ENCODE results near the gene LIPJ.

Gene LIPJ

GRCh38 chr10:88598055-88598454 is 11.5 kb downstream of the LIPJ start:
- DNase-seq = peak; percentile 90 to 95

GRCh38 chr10:88608052-88608732 is 21.6 kb downstream of the LIPJ start:
- DNase-seq = no peak

GRCh38 chr10:88608780-88609179 is 22.2 kb downstream of the LIPJ start:
- no peak for DNase-seq

- no peak for DNase-seq
These were observed 29.9 kb downstream of the LIPJ start for GRCh38 chr10:88616250-88616977.

GRCh38 chr10:88617772-88618300 is 31.3 kb downstream of the LIPJ start:
- no peak for DNase-seq

GRCh38 chr10:88618496-88618895 is 31.9 kb downstream of the LIPJ start:
- DNase-seq = no peak

- DNase-seq = no peak
These were observed 33.9 kb downstream of the LIPJ start for GRCh38 chr10:88620441-88620840.

- DNase-seq = no peak
These were observed 37.3 kb downstream of the LIPJ start for GRCh38 chr10:88623835-88624234.

- DNase-seq = no peak
These were observed 38.3 kb downstream of the LIPJ start for GRCh38 chr10:88624840-88625239.

GRCh38 chr10:88640186-88640585 is 53.6 kb downstream of the LIPJ start:
- DNase-seq = no peak

- no peak for DNase-seq
These were observed 55.6 kb downstream of the LIPJ start for GRCh38 chr10:88642209-88642608.

- peak; percentile 71 to 75 for DNase-seq
These were observed 56.4 kb downstream of the LIPJ start for GRCh38 chr10:88642963-88643362.

GRCh38 chr10:88647061-88647615 is 60.6 kb downstream of the LIPJ start:
- peak; percentile 36 to 65 for DNase-seq

- no peak for DNase-seq
These were observed 64.6 kb downstream of the LIPJ start for GRCh38 chr10:88651101-88651551.

- DNase-seq = no peak
These were observed 66.1 kb downstream of the LIPJ start for GRCh38 chr10:88652616-88653015.

All from inflammatory macrophage treated with lipopolysaccharide for 1 hour (primary cell).